Fibroblast of pulmonary artery (primary cell): ENCODE measurements around the gene SLC17A3.

Experiments used
- DNase-seq: peaks from one replicate; pipeline ENCODE4 v3.0.0-alpha.2; 2010; ENCODE audit warnings: low read depth
- H3K4me3 ChIP-seq: replicated peaks from 2 replicates; pipeline ENCODE4 v1.5.1; 2011; ENCODE audit warnings: low read depth, mild to moderate bottlenecking, control low read depth, low read length, moderate library complexity
- TF ChIP-seq, protein P1 (sequence below): IDR thresholded peaks from 2 replicates; pipeline ENCODE4 v1.5.1; 2011; ENCODE audit warnings: mild to moderate bottlenecking, control low read depth, low read length, inconsistent platforms; ENCODE audit errors: missing control alignments

The SLC17A3 gene

GRCh38 chr6:25804804-25805203, 69.2 kb downstream of the SLC17A3 start:
- TF ChIP-seq, protein P1, sequence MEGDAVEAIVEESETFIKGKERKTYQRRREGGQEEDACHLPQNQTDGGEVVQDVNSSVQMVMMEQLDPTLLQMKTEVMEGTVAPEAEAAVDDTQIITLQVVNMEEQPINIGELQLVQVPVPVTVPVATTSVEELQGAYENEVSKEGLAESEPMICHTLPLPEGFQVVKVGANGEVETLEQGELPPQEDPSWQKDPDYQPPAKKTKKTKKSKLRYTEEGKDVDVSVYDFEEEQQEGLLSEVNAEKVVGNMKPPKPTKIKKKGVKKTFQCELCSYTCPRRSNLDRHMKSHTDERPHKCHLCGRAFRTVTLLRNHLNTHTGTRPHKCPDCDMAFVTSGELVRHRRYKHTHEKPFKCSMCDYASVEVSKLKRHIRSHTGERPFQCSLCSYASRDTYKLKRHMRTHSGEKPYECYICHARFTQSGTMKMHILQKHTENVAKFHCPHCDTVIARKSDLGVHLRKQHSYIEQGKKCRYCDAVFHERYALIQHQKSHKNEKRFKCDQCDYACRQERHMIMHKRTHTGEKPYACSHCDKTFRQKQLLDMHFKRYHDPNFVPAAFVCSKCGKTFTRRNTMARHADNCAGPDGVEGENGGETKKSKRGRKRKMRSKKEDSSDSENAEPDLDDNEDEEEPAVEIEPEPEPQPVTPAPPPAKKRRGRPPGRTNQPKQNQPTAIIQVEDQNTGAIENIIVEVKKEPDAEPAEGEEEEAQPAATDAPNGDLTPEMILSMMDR, result no peak
- DNase-seq, result no peak
- no peak overlapping the region for H3K4me3 ChIP-seq

DNA sequence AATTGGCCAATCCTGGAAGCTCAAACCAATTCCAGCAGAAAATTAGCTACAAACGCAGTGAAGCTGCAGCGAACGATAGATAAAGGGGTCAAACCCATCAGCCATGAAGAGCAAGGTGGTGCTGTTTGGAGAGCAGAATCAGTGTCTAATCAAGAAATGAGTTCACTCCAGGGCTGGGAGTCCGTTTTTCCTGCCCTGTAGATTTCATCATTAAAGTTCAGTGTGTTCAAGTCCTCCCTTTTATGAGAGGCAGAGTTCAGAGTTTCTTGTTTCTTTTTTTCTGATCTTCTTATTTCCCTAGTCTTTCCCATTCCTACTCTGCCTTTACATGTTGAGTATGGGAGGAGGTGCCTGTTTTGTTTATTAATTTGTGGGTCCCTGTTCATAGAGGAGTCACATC, 72.6 kb downstream of the SLC17A3 start:
- no peak for DNase-seq
- TF ChIP-seq, protein P1, result no peak
- H3K4me3 ChIP-seq, result no peak overlapping the region
